Measurements from ENCODE around the gene CCDC149.

Gene CCDC149

GRCh38 chr4:24881508-24882196, 31.2 kb downstream of the CCDC149 start:
- H3K27ac ChIP-seq = no peak overlapping the region
- no peak for TF ChIP-seq ZFX (IDR thresholded peaks at IDR 0.05)
- TF ChIP-seq CTCF (conservative IDR thresholded peaks at IDR 0.05) = no peak

- TF ChIP-seq CTCF (conservative IDR thresholded peaks at IDR 0.05) = no peak
- TF ChIP-seq ZFX (IDR thresholded peaks at IDR 0.05) = no peak
- H3K27ac ChIP-seq = no peak overlapping the region
Measured at GRCh38 chr4:24880186-24880585, 32.7 kb downstream of the CCDC149 start.

GRCh38 chr4:24878636-24879016, 34.2 kb downstream of the CCDC149 start:
- TF ChIP-seq CTCF (conservative IDR thresholded peaks at IDR 0.05) (no peak), ZFX (IDR thresholded peaks at IDR 0.05) (no peak)
- H3K27ac ChIP-seq = no peak overlapping the region

GRCh38 chr4:24877868-24878635, 34.8 kb downstream of the CCDC149 start:
- TF ChIP-seq CTCF (conservative IDR thresholded peaks at IDR 0.05) = no peak
- TF ChIP-seq ZFX (IDR thresholded peaks at IDR 0.05) = no peak
- no peak overlapping the region for H3K27ac ChIP-seq

- peak overlapping the region; percentile 52; the same call in 1 of the 2 replicates for H3K27ac ChIP-seq
- TF ChIP-seq CTCF (conservative IDR thresholded peaks at IDR 0.05) (no peak), ZFX (IDR thresholded peaks at IDR 0.05) (no peak)
Measured at GRCh38 chr4:24876431-24876830, 36.4 kb downstream of the CCDC149 start.

GRCh38 chr4:24872720-24873119, 40.1 kb downstream of the CCDC149 start:
- TF ChIP-seq CTCF (conservative IDR thresholded peaks at IDR 0.05) (no peak), ZFX (IDR thresholded peaks at IDR 0.05) (no peak)
- H3K27ac ChIP-seq = no peak overlapping the region

GRCh38 chr4:24871210-24871609, 41.6 kb downstream of the CCDC149 start:
- H3K27ac ChIP-seq = no peak overlapping the region
- no peak for TF ChIP-seq ZFX (IDR thresholded peaks at IDR 0.05)
- TF ChIP-seq CTCF (conservative IDR thresholded peaks at IDR 0.05) = no peak
